HG03558 (cell line): ENCODE measurements around the gene GINS3.

ENCODE experiments used
- ATAC-seq: cut with Tn5 transposase; IDR thresholded peaks from one replicate; pipeline ENCODE4 v1.9.1; 2021; ENCODE audit warnings: moderate number of reproducible peaks; ENCODE audit not compliant: unreplicated experiment; ENCODE audit errors: extremely low read depth

The GINS3 gene

DNA sequence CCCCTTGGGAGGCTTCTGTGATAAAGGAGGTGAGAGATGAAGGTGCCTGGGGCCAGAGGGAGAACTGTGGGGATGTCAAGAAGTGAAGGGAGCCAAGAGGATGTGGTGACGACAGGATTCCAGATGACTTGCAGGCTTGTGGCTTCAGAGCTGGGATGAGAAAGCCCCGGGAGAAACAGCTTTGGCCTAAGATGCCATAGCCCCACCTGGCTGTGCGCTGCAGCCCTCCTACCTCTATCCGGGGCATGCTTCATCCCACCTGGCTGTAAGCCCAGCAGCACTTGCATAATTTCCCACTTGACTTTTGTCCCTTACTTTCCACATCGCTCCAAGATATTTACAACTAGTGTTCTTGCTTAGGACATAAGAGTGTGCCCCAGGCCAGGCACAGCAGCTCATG lies 29.3 kb downstream of the GINS3 start:
- no peak for ATAC-seq

- ATAC-seq: no peak
These were observed 30.5 kb downstream of the GINS3 start for GRCh38 chr16:58422809-58423208.

GRCh38 chr16:58425245-58425644 lies 33.0 kb downstream of the GINS3 start:
- no peak for ATAC-seq

GRCh38 chr16:58425756-58426494 lies 33.7 kb downstream of the GINS3 start:
- ATAC-seq: no peak

DNA sequence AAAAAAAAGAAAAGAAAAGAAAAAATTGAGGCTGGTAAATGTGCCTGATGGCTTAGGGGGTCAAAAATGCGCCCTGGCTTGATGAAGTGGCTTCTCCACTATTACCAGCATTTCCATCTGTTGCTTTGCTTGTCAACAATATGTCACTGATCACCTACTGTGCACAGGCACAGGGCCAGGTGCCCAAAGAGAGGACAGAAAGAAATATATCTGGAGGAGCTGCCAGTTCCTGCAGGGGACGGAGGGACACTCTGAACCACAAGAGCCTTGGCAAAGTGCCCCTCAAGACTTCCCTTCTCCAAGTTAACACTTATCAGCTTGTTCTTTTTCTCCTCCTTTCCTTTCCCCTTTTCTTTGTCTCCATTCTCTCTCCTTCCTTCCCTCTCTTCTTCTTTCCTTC lies 34.7 kb downstream of the GINS3 start:
- ATAC-seq: no peak

- ATAC-seq: no peak
These were observed 36.6 kb downstream of the GINS3 start for GRCh38 chr16:58428621-58429542.

- ATAC-seq: no peak
These were observed 38.4 kb downstream of the GINS3 start for GRCh38 chr16:58430718-58431117.

- no peak for ATAC-seq
These were observed 41.3 kb downstream of the GINS3 start for GRCh38 chr16:58433569-58433951.

DNA sequence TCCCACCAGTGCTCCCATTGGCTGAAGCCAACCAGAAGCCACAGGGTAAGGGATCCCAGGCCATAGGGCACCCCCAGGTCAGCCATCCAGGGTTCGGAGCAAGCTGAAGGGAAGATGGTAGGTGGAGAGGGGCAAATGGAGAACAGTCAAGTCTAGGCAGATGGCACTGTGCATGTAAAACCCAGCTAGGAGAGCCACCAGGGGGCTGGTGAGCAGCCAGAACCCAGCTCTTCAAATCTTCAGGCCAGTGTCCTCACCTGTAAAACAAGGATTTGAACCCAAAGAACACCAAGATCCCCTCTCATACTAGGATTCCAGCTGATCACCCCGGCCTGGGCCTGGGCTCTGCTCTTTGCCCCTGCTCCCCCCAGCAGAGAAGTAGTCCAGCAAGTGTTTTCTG lies 43.5 kb downstream of the GINS3 start:
- no peak for ATAC-seq

GRCh38 chr16:58440131-58440530 lies 47.9 kb downstream of the GINS3 start:
- no peak for ATAC-seq

DNA sequence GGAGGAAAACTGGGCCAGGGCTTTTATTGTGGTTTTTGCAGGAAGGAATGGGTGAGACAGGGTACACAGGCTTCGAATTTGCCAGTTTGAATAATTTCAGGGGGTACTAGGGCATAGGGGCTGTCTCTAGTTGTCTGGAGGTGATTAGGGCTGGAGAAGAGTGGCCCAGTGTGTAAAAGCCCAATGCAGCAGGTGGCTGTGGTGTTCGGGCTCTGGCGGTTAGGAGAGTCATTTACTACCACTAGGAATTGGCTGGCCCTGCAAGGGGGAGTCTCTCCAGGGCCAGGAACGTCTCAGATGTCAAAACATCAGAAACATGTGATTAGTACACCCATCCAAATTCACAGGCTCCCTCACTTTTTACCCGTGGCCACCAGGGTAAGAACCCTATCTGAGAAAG lies 50.3 kb downstream of the GINS3 start:
- no peak for ATAC-seq

DNA sequence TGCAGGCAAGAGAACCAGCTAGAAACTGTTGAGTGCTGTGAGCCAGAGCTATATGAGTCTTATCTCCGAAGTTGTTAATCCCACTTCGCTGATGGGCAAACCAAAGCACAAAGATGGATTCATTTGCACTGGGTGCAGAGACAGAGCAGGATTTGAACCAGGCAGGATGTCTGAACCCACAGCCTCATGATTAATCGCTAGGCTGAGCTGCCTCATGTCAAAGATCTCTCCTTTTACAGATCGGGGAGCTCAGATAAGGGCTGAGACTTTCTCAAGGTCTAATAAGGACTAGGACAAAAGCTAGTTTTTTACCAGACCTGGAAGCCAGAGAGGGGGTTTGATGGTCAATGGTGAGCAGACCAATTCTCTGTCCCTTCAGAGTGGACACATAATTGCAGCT lies 51.5 kb downstream of the GINS3 start:
- no peak for ATAC-seq

DNA sequence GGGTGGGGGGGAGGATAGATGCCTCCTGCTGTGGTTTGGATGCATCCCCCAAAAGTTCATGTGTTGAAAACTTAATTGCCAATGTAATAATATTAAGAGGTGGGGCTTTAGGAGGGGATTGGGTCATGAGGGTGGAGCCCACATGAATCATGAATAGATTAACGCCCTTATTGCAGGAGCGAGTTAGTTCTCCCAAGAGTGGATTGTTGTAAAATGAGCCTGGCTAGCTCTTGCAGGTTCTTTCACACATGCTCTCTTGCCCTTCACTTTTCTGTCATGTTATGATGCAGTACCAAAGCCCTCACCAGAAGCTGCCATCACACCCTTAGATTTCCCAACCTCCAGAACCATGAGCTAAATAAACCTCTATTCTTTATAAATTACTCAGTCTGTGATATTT lies 52.0 kb downstream of the GINS3 start:
- no peak for ATAC-seq

- ATAC-seq: no peak
These were observed 56.6 kb downstream of the GINS3 start for GRCh38 chr16:58448890-58449289.

GRCh38 chr16:58449306-58449705 lies 57.0 kb downstream of the GINS3 start:
- no peak for ATAC-seq

DNA sequence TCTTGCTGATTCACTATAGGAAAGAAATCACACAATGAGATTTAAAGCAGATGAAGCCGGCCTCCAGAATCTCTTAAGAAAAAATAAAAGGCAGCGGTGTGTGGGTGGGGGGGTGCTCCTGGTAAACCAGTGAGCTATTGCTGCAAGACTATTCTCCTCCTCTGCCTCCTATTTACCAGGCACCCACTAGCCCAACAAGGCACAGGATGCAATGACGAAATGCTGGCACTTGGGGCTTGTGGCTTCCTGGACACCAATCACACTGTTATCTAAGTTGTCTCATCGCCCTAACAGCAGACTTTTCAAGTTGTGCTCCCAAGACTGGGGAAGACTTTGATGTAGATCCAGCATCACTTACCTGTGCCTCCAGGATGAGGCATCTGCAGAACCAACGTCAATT lies 57.5 kb downstream of the GINS3 start:
- ATAC-seq: no peak

DNA sequence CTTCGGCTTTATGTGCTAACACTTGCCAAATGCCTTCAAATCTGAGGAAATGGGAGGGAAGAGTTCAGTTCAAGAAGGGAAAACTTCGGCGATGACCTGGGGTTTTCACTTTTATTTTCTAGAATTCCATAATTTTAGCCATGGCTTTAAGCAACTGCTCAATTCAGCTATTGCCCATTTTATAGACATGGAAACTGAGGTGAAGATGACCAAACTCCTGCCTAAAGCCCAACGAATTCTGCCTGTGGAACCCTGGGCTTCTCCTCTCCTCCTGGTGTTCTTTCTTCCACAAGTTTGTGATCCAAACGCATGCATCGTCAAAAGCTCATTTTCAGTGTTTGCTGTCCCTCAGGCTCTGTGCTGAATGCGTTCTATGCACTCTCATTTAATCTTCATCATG lies 58.3 kb downstream of the GINS3 start:
- ATAC-seq: no peak

DNA sequence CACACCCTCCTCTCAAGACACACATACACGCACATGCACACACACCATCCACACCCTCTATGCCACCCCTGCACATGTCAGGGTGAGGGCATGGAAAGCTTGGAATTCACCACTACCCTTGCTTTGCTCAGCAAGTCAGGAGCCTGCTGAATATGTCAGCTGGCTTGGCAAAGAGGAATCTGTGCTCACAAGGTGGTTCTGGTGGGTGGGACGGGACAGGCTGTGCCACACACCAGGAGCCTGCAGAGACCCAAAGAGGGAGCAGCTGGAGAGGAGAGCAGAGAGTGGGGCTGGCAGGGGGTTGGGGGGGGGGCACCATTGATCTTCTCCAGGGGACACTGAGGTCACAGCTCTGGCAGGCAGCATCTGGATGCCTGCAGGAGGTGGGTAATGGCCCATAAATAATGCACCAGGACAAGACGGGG lies 59.0 kb downstream of the GINS3 start:
- ATAC-seq: no peak

DNA sequence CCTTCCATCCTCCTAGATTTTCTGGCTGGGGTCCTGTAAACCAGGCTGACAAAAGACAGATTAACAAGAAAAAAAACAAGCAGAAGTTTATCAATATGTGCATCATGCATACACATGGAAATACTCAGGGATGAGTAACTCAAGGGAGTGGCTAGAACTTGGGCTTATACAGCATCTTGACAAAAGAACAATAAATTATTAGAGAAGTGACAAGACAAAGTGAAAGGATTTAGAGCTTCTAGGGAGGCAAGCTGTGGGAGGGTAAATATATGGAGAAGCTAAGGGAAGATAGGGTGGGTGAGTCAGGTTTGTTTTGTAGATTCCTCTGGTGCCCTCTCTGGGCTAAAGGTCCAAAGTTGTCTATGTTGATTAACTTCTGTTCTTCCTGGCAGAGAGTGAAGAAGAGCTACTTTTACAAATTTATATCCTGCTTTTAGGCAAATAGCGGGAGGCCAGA lies 59.7 kb downstream of the GINS3 start:
- no peak for ATAC-seq

- ATAC-seq: no peak
These were observed 60.4 kb downstream of the GINS3 start for GRCh38 chr16:58452640-58453039.

DNA sequence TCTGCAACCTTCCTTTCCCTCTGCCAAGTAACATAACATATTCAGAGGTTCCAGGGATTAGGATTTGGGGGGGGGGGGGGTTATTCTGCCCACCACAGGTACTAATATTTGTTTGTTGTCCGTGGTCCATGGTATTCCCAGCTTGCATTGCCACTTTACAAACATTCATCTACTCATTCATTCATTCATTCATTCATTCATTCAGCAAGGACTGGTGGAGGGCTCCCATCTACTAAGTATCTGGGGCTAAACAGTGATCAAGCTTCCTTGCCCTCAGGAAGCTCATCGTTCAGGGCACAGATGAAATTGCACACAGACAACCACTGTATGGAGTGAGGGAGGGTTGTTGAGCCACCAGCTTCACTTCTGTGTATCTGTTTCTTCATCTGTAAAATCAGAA lies 61.9 kb downstream of the GINS3 start:
- no peak for ATAC-seq
